Renal cortical epithelial cell (primary cell): ENCODE results near the gene ADISSP. TPM values are rescaled to one million over a fixed set of nuclear protein-coding genes. Genes with fewer than 3 reads are reported as not detected.
"Not testable (repeated sequence)": the region's sequence is repeated elsewhere in the genome, so short reads cannot be mapped to it uniquely, and the experiment has no call there.

ENCODE experiments used
- DNase-seq: peaks from one replicate; pipeline ENCODE4 v3.0.0-alpha.2; 2011; ENCODE audit warnings: low read depth
- total RNA-seq: library from RNA; depleted of rRNA; stranded (reverse); fragments of >200 nt; gene quantifications from 2 replicates; pipeline ENCODE4 v1.2.3, GENCODE V29; 2014

The ADISSP gene
- total RNA-seq, 1 donor from 2014 or later: 20.0 TPM

DNA sequence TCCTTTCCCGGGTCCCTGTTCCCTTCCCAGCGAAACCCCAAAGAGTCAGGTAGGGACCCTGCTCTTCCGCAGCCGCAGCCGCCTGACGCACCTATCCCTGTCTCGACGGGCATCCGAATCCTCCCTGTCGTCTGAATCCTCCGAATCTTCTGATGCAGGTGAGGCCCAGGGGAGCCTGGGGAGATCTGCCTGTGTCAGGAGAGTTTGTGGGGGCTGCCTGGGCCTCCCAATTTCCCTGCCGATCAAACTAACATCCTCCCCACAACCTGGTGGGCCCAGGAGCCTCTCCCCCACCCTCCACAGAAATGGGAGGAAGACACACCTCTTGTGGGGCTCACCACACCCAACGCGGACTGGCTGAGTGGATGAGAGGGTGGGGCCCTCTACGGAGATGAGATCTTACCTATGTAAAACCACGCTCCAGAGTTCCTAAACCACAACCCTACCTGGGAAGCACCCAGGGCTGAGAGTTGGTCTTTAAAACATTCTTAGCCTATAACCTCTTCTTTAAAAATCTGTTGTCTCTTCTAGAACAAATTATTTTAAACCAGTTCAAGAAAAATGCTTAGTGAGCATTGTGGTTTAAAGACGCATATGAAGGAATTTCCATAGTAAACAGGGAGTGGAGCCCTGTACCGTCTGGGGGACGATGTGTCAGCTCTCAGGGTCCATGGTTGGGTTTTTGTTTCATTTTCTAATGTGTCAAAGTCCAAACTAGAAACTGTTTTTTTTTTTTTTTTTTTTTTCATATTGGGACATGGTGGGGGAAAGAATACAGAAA is 30.2 kb upstream of the ADISSP start:
- no peak for DNase-seq

- DNase-seq: no peak
These were observed 29.6 kb upstream of the ADISSP start for GRCh38 chr20:3797226-3797545.

- DNase-seq: no peak
These were observed 29.1 kb upstream of the ADISSP start for GRCh38 chr20:3796477-3797225.

- DNase-seq: peak; percentile 65
These were observed 28.2 kb upstream of the ADISSP start, which contains the start of gene CDC25B for GRCh38 chr20:3795511-3796468. Gene CDC25B, plus strand, starts transcription at chr20:3796310. Its CDS starts 222 bp downstream, at chr20:3796532.

GRCh38 chr20:3794701-3795420 is 27.3 kb upstream of the ADISSP start:
- DNase-seq: no peak

DNA sequence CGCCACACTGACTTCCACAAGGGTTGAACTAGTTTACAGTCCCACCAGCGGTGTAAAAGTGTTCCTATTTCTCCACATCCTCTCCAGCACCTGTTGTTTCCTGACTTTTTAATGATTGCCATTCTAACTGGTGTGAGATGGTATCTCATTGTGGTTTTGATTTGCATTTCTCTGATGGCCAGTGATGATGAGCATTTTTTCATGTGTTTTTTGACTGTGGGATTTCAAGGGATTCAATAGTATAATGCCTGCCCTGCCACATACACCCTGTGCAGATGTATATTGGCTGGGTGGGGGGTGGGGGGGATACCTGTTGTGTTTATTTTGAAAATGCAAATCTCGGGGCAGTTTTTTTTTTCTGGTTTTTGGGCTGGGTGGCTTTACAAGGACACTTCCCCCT is 26.6 kb upstream of the ADISSP start:
- DNase-seq: not testable (repeated sequence)

DNA sequence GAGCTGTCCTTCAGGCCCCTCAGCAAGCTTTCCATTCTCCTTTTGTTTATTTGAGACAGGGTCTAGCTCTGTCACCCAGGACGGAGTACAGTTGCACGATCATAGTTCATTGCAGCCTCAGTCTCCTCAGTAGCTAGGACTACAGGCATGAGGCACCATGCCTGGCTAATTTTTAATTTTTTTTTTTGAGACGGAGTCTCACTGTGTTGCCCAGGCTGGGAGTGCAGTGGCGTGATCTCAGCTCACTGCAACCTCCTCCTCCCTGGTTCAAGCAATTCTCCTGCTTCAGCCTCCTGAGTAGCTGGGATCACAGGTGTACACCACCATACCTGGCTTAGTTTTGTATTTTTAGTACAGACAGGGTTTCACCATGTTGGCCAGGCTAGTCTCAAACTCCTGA is 21.6 kb upstream of the ADISSP start:
- not testable (repeated sequence) for DNase-seq

GRCh38 chr20:3788685-3789155 is 21.2 kb upstream of the ADISSP start:
- DNase-seq: no peak

DNA sequence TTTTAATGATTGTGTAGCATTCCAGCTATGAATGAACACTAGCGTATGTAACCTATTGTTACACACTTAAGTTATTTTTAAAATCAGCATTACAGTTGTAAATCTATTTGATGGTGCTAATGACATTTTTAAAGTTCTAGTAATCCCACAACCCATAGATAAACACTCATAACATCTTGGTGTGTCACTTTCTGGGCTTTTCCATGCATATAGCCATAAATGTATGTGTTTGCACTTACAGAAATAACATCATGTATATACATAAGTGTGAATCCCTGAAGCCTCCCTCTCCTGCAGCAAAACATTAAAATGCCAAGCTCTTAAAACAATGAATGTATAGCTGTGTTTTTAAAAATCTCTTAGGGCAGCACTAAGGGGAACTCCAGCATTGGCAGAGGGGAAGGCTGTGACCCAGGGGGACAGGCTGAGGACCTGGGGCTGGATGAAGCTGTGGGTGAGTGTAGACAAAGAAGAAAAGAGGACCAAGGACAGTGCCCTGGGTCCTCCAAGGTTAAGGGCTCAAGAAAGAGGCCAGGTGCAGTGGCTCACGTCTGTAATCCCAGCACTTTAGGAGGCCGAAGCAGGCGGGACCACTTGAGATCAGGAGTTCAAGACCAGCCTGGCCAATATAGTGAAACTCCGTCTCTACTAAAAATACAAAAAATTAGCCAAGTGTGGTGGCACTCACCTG is 19.9 kb upstream of the ADISSP start:
- DNase-seq: no peak

GRCh38 chr20:3786665-3787323 is 19.2 kb upstream of the ADISSP start, which contains the start of gene CENPB:
Gene CENPB, minus strand, starts transcription at chr20:3786740. Its CDS starts 257 bp downstream, at chr20:3786483.
- no peak for DNase-seq

DNA sequence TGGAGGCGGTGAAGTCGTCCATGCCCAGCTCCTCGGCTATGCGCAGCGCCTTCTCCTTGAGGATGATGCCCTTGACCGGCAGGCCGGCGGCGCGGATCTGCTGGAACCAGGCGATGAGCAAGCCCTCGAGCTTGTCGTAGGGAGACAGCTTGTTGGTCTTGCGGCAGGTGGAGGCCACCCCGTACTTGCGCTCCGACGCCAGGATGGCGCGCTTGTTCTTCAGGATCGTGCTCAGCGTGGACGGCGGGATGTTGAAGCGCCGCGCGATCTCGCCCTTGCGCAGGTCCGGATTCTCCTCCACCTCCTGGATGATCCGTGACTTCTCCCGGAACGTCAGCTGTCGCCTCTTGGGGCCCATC is 18.6 kb upstream of the ADISSP start:
- DNase-seq: no peak

- no peak for DNase-seq
These were observed 17.9 kb upstream of the ADISSP start for GRCh38 chr20:3785240-3786125.

DNA sequence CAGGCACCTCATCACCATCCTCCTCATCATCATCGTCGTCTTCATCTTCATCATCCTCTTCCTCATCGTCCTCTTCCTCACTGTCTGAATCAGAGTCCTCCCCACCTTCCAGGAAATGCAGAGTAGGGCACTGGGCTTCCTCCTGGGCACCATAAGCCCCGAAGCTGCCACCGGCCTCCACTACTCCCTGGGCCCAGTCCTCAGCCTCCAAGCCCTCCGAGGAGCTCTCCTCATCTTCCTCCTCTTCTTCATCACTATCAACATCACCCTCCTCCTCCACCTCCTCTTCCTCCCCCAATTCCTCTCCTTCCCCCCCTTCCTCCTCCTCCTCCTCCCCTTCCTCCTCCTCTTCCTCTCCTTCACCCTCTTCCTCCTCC is 17.3 kb upstream of the ADISSP start:
- DNase-seq: no peak

DNA sequence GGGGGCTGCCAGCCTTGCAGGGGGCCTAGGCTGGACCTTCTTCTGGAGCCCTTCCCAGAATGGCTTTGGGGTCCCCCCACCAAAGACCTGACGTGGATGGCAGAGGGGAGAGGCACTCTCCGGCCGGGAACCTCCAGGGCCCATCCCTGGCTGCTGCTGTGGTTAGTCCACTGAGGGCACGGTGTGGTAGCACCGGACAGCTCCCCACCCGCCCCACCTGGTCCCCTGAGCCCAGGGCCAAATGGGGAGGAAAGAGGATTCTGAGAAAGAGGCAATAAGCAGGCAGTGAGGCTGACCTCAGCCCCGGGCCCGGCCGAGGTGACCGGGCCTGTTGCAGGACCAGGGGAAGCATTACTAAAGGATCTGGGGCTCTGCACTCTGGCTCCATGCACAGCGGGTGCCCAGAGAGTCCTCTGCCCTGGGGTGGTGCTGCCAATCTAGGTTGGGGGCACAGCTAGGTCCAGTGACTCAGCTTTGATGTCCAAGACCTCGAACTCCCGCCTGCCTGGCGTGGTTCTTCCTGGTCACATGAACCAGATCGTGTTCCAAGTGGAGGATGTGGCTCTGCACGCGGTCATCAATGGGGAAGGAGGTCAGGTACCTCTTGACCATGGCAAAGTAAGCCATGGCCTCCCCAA is 16.8 kb upstream of the ADISSP start:
- no peak for DNase-seq

- no peak for DNase-seq
These were observed 16.1 kb upstream of the ADISSP start for GRCh38 chr20:3783511-3784195.

GRCh38 chr20:3783068-3783489 is 15.5 kb upstream of the ADISSP start:
- DNase-seq: no peak

- no peak for DNase-seq
These were observed 15.0 kb upstream of the ADISSP start for GRCh38 chr20:3782597-3782996.
